ENCODE measurements around the gene MUC22.
"Not testable (repeated sequence)": the region's sequence is repeated elsewhere in the genome, so short reads cannot be mapped to it uniquely, and the experiment has no call there.

Gene MUC22

GRCh38 chr6:30998785-30999184 lies 11.5 kb upstream of the MUC22 start:
- no peak for DNase-seq

GRCh38 chr6:31000067-31000860 lies 10.0 kb upstream of the MUC22 start:
- DNase-seq: not testable (repeated sequence)

GRCh38 chr6:31001281-31001888 lies 8.9 kb upstream of the MUC22 start:
- DNase-seq: no peak

DNA sequence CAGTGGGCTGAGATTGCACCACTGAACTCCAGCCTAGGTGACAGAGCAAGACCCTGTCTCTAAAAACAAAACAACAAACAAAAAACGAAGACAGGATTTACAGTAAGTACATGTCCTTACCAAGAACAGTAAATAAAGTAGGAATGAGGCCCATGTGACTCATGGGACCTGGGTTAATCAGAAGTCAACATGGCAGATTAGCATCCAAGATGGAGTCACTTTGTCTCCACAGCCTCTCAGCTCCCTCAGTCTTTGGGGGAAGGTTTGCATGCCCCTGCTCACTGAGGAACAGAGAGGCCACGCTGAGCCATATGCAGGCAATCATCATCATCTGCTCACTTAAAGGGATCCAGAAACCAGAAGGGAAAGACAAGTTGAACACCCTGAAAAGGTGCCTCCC lies 7.8 kb upstream of the MUC22 start:
- no peak for DNase-seq

- DNase-seq: no peak
These were observed 5.5 kb upstream of the MUC22 start for GRCh38 chr6:31004794-31005193.

DNA sequence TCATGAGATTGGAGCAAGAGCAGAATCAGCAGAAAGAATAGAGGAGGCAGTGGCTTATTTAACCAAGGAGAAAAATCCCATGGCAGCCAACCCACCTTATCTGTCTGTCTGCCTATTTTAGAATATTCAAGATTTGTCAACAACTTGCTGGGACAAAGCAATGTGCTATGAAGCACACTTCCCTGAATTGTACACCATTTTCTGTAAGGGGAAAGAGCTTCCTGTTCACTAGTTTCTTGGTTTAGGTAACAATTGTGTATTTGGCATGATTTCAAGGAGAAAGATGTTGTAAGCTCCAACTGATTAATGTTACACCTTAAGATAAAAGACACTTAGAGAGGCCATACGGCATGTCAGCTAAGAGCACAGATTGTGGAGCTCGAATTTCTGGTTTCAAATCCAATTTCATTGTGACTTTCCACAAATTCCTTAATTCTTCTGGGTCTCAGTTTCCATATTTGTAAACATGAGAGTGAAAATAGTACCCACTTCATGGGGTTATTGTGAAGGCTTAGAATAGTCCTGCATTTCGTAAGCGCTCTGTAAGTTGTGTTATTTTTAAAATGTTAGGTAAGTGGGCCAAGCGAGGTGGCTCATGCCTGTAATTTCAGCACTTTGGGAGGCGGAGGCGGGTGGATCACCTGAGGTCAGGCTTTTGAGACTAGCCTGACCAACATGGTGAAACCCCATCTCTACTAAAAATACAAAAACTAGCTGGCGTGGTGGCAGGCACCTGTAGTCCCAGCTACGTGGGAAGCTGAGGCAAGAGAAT lies 4.8 kb upstream of the MUC22 start:
- no peak for DNase-seq

DNA sequence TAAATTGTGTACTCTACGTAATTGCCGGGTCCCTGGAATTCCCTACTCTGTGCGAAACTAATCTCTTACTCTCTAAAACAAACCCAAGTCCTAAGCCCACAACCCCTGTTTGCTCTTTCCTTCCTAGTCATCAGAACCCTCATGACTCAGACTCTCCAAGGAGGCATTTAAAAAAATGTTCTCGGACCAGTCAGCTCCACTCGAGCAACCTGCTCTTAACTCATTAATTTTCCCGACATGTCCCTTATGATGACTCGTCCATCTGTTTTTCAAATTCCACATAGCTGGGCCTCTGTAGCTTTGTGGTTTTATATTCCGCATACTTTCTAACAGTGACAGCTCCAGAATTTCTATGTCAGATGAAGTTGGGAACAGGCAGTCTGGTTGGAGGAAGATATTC lies 2.6 kb upstream of the MUC22 start:
- DNase-seq: no peak

GRCh38 chr6:31008165-31008564 lies 2.1 kb upstream of the MUC22 start:
- DNase-seq: no peak

DNA sequence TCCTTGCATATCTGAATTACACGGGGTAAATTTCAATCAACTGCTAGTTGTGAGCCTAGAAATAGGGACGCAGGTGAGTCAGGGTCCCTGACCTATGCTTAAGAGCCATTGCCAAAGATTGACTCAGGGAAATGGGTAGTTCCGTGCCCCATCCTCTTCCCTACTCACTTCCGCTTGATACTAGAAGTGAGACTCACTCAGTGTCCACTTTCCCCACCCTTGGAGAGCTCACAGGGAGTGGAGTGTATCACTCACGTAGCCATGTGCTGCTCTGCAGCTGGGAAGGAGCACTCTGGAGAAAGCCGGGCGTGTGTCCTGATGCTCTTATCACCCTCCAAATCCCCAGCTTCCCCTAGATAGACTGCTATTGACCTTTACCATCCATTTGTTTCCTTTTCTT lies 543 bp upstream of the MUC22 start:
- no peak for DNase-seq

DNA sequence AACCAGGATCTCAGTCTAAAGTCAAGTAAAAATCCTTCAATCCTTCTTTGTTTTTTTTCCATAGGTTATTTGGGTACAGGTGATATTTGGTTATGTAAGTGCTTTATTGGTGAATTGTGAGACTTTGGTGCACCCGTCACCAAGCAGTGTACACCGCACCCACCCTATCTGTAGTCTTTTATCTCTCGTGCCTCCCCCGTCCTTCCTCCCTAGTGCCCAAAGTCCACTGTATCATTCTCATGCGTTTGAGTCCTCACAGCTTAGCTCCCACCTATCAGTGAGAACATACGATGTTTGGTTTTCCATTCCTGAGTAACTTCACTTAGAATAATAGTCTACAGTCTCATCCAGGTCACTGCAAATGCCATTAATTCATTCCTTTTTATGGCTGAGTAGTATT lies 879 bp downstream of the MUC22 start:
- no peak for DNase-seq

GRCh38 chr6:31016659-31017299 lies 6.5 kb downstream of the MUC22 start:
- no peak for DNase-seq

DNA sequence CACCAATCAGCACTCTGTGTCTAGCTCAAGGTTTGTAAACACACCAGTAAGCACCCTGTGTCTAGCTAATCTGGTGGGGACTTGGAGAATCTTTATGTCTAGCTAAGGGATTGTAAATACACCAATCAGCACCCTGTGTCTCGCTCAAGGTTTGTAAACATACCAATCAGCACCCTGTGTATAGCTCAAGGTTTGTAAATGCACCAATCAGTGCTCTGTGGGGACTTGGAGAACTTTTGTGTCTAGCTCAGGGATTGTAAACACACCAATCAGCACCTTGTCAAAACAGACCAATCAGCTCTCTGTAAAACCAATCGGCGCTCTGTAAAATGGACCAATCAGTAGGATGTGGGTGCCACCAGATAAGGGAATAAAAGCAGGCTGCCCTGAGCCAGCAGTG lies 7.2 kb downstream of the MUC22 start:
- DNase-seq: not testable (repeated sequence)

- no peak for DNase-seq
These were observed 9.8 kb downstream of the MUC22 start for GRCh38 chr6:31020057-31020456.

- DNase-seq: not testable (repeated sequence)
These were observed 10.5 kb downstream of the MUC22 start for GRCh38 chr6:31020631-31021255.

GRCh38 chr6:31021705-31022531 lies 11.6 kb downstream of the MUC22 start:
- not testable (repeated sequence) for DNase-seq

DNA sequence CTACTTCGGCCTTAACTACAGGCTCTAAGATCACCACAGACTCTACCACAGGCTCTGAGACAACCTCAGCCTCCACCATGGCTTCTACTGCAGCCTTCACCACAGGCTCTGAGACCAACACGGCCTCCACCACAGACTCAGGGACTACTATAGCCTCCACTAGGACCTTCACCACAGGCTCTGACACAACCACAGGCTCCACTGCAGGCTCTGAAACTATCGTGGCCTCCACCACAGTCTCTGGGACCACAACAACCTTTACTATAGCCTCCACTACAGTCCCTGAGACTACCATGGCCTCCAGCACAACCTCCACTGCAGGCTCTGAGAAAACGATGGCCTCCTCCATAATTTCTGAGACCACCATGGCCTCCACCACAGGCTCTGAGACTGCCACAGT lies 15.3 kb downstream of the MUC22 start:
- DNase-seq: peak in 1 of 2 experiments; percentile 17

- peak; percentile 31 to 39 for DNase-seq
These were observed 20.8 kb downstream of the MUC22 start for GRCh38 chr6:31031095-31031494.

GRCh38 chr6:31033075-31033474 lies 22.8 kb downstream of the MUC22 start:
- DNase-seq: no peak

DNA sequence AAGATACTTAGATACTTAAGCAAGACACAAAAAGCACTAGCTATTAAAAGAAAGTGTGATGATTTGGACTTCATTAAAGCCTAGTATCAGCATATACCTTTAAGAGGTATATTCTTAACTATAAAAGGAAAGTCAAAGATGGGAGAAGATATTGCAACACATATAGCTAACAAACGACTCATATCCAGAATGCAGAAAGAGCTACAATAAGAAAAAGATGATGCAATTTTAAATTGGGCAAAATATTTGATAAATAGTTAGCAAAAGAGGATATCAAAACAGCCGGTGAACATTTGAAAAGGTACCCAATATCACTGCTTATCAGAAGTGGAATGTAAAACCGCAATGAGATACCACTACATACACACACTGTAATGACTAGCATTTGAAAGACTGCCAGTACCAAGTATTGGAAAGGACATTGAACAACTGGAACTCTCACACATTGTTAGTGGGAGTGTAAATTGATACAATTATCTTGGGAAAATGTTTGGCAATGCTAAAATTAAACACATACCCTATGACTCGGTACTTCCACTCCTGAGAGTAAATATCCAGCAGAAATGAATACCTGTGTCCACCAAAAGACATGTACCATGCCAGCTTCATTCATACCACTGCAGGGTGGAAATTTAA lies 25.7 kb downstream of the MUC22 start:
- no peak for DNase-seq

DNA sequence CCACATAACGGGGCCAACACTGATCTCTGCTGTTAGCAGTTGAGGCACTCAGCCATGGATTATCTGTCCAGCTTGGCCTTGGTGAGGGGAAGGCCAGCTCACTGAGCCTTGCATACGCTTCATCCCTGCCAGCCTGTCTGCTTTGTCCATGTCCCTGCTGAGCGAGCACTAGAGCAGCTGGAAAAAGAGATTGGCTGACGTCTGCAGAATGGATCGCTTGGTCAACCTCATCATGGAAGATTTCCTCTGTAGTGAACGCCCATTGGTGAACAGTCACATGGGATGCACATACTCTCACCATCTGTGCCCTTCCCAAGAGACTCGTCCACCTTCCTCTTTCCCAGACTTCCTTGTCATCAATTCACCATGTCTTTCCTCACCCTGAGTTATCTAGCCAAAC lies 26.9 kb downstream of the MUC22 start:
- no peak for DNase-seq

DNA sequence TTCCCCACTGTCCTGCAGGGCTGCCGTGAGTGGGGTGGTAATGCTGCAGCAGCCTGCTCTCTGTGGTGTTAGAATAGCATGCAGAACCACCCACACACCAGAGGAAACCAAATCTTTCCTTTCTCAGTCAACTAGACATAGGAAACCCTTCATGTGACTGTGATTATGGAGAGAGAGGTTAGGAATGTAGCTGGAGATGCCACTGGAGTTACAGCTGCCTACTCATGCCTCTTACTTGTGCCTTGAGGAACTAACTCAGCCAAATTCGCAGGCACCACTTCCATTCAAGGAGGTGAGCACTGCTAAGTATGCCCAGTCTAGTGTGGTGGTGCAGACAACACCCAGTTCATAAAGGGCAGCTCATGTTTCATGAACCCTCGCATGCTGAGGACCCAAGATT lies 27.4 kb downstream of the MUC22 start:
- no peak for DNase-seq
